AG04449 (cell line): ENCODE results near the gene NUCB1.

Source experiments
- CTCF ChIA-PET: fragments of 350-600 bp; formaldehyde crosslinking; extraction: SDS; loops from one replicate; lab custom pipeline; 2021; ENCODE audit warnings: antibody characterized with exemption; lab: Yijun Ruan, JAX
- POLR2A ChIA-PET: fragments of 400-600, 350-600 bp; formaldehyde crosslinking; extraction: SDS; loops from one replicate; lab custom pipeline; 2020; ENCODE audit warnings: antibody characterized with exemption, inconsistent platforms; lab: Yijun Ruan, JAX
- DNase-seq: peaks from one replicate; pipeline ENCODE4 v3.0.0-alpha.2; 2010; ENCODE audit warnings: low read depth, low spot score
- H3K4me3 ChIP-seq: 2 replicates; pipeline ENCODE4 v1.5.1; 2011; ENCODE audit warnings: low read depth, mild to moderate bottlenecking, control low read depth, low read length
- TF ChIP-seq, protein P1 (sequence below): IDR thresholded peaks from one replicate; pipeline ENCODE4 v1.5.1; 2011; ENCODE audit warnings: mild to moderate bottlenecking, moderate library complexity, low read length, control low read depth, inconsistent platforms; ENCODE audit not compliant: insufficient read depth; ENCODE audit errors: missing control alignments

The NUCB1 gene

DNA sequence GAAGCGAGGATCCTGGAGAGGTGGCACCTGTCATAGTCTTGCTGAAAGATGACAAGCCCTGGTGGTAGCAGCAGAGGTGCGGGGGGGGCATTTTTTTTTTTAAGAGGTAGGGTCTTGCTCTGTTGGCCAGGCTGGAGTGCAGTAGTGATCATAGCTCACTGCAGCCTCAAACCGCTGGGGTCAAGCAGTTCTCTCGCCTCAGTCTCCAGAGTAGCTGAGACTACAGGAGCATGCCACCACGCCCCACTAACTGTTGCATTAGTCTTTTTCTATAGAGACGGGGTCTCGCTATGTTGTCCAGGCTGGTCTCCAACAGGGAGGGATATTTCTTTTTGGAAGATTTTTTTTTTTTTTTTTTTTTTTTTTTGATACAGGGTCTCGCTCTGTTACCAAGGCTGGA lies 57.9 kb downstream of the NUCB1 start:
- TF ChIP-seq, protein P1, sequence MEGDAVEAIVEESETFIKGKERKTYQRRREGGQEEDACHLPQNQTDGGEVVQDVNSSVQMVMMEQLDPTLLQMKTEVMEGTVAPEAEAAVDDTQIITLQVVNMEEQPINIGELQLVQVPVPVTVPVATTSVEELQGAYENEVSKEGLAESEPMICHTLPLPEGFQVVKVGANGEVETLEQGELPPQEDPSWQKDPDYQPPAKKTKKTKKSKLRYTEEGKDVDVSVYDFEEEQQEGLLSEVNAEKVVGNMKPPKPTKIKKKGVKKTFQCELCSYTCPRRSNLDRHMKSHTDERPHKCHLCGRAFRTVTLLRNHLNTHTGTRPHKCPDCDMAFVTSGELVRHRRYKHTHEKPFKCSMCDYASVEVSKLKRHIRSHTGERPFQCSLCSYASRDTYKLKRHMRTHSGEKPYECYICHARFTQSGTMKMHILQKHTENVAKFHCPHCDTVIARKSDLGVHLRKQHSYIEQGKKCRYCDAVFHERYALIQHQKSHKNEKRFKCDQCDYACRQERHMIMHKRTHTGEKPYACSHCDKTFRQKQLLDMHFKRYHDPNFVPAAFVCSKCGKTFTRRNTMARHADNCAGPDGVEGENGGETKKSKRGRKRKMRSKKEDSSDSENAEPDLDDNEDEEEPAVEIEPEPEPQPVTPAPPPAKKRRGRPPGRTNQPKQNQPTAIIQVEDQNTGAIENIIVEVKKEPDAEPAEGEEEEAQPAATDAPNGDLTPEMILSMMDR, result no peak
- ChIA-PET CTCF (no interaction called here), POLR2A (interaction anchor here (0.9 kb wide), 1 partner anchor 10 kb away, joined by 3 read pairs; no protein-coding TSS in a partner anchor)
- no peak overlapping the region for H3K4me3 ChIP-seq
- DNase-seq, result no peak

DNA sequence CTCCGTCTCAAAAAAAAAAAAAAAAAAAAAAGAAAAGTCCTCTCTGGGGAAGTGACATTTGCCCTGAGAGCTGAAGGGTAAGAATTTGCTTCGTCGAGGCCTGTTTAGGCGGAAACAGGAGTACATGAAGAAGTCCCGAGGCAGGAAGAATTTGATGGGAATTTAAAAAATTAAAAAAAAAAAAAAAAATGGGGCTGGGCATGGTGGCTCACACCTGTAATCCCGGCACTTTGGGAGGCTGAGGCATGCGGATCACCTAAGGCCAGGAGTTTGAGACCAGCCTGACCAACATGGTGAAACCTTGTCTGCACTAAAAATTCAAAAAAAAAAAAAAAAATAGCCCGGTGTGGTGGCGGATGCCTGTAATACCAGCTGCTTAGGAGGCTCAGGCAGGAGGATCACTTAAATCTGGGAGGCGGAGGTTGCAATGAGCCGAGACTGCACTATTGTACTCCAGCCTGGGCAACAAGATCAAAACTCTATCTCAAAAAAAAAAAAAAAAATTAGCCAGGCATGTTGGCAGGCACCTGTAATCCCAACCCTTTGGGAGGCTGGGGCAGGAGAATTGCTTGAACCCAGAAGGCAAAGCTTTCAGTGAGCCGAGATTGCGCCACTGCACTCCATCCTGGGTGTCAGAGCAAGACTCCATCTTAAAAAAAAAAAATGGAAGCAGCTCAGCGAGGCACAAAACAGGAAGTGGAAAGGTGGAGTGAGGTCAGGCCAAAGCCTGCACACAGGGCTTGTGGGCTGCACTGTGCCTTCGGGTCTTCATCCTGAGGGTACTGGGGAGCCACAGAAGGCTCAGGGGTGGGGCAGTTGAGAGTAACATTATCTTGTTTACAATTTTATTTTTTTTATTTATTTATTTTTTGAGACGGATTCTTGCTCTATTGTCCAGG lies 59.5 kb downstream of the NUCB1 start:
- ChIA-PET CTCF (interaction anchor here (1.2 kb wide), 1 partner anchor 11 kb away, joined by 7 read pairs; no protein-coding TSS in a partner anchor), POLR2A (interaction anchor here (0.6 to 0.7 kb wide), 2 partner anchors 59 to 114 kb away, joined by 3 to 4 read pairs; no protein-coding TSS in a partner anchor)
- TF ChIP-seq, protein P1, result no peak
- no peak for DNase-seq
- H3K4me3 ChIP-seq, result no peak overlapping the region

DNA sequence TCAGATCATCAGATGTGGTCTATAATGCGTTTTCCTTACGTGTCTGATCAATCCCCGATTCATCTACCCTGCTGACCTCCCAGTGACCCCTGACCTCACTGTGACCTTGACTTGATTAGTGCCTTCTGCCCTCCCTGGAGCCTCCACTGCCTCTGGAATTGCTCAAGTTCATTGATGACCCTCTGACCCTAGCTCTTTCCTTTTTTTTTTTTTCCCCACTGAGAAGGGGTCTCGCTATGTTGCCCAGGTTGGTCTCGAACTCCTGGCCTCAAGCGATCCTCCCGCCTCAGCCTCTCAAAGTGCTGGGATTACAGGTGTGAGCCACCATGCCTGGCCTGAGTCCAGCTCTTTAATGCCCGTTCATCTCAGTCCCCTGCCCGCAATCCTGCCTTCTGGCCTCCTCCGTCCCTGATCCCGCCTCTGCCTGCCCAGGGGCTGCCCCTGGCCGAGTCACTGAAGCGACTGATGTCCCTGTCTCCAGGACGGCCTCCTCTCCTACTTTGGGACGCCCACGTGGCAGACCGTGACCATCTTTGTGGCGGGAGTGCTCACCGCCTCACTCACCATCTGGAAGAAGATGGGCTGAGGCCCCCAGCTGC lies 61.0 kb downstream of the NUCB1 start:
- no peak for DNase-seq
- ChIA-PET CTCF (interaction anchor here (0.8 to 2.3 kb wide), 3 partner anchors 9 to 173 kb away, joined by 3 to 6 read pairs (median 5); no protein-coding TSS in a partner anchor), POLR2A (interaction anchor here (0.5 to 2.0 kb wide), 4 partner anchors 32 to 173 kb away, joined by 3 to 8 read pairs (median 4); partner anchors contain the start of genes GYS1 and NUCB1)
- TF ChIP-seq, protein P1, result no peak
- H3K4me3 ChIP-seq, result no peak overlapping the region

DNA sequence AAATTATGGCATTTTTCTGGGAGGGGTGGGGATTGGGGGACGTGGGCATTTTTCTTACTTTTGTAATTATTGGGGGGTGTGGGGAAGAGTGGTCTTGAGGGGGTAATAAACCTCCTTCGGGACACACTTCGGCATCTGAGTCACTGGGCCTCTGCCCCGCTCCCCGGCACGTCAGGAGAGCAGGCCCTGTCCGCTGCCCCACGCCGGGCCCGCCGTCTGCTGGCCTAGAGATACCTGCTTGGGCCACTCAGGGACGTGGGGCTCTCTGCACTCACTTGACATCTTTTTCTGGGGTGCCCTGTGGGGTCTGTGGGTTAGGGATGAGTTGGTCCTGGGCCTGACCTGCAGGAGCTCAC lies 61.5 kb downstream of the NUCB1 start:
- ChIA-PET POLR2A (interaction anchor here (0.5 to 2.0 kb wide), 4 partner anchors 32 to 153 kb away, joined by 3 to 8 read pairs (median 4); partner anchors contain the start of genes GYS1 and NUCB1), CTCF (interaction anchor here (0.8 to 2.3 kb wide), 3 partner anchors 9 to 174 kb away, joined by 3 to 6 read pairs (median 5); no protein-coding TSS in a partner anchor)
- DNase-seq, result no peak
- H3K4me3 ChIP-seq, result no peak overlapping the region
- TF ChIP-seq, protein P1, result no peak

DNA sequence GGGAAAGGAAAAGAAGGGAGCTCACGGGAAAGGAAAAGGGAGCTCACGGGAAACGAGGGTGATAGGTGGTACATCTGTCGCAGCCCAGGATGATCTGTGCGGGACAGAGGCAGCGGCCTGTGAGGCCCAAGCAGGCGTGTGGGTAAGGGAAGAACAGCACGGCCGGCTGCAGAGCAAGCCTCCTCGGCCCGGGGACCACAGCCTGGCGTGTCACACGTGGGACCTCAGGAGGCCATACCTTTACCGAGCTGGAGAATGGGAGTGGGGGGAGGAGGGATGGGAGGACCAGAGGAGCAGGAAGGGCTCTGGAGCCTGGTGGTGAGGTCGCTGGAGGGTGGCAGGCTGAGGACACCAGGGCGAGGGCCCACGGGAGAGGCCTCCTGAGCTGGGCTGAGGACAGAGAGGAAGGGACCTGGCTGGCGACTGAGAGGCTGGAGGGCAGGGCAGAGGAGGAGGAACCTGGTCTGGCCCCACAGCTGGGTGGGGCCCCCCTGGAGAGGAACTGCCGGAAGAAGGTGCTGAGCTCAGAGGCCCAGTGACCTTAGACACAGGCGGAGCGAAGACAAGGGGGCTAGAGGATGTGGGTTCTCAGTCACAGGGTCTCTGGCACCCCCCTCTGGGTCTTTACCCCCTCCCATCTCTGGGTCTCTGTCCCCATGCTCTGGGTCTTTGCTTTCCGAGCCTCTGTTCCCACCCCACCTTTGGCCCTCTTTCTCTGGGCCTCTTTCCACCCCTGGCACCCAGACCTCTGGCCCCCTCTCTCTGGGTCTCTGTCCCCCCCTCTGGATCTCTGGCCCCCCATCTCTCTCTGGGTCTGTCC lies 62.1 kb downstream of the NUCB1 start:
- DNase-seq, result no peak
- TF ChIP-seq, protein P1, result no peak
- no peak overlapping the region for H3K4me3 ChIP-seq
- ChIA-PET CTCF (interaction anchor here (0.8 to 2.3 kb wide), 3 partner anchors 8 to 174 kb away, joined by 3 to 6 read pairs (median 5); no protein-coding TSS in a partner anchor), POLR2A (interaction anchor here (0.5 to 2.0 kb wide), 4 partner anchors 31 to 154 kb away, joined by 3 to 8 read pairs (median 4); partner anchors contain the start of genes GYS1 and NUCB1)
